Tibial artery (tissue), 4 donors: ENCODE results near the gene MYH6.

Source experiments
- DNase-seq, 2 donors: peaks; one replicate each; pipeline ENCODE4 v3.0.0-alpha.2; 2019
- H3K27ac ChIP-seq, 2 donors: fragments of 200-600 bp; sonication (generic) in 1 of 2; 1 replicate in 1 of 2; 2 replicates in 1 of 2; pipeline ENCODE4 v1.5.1; 2018 to 2019; ENCODE audit warnings: mild to moderate bottlenecking in 1 of 2
- H3K27me3 ChIP-seq, 2 donors: fragments of 200-600 bp; sonication (generic) in 1 of 2; one replicate each; pipeline versions ENCODE4 v1.5.1 to v1.6.0; 2016 to 2019
- H3K36me3 ChIP-seq, 3 donors: fragments of 200-600 bp; sonication (generic) in 2 of 3; one replicate each; pipeline ENCODE4 v1.5.1; 2016 to 2019; ENCODE audit warnings: mild to moderate bottlenecking in 2 of 3
- H3K4me1 ChIP-seq, 4 donors: fragments of 200-600 bp; sonication (generic) in 2 of 4; 1 replicate in 3 of 4; 2 replicates in 1 of 4; pipeline ENCODE4 v1.5.1; 2016 to 2019
- H3K4me3 ChIP-seq, 2 donors: fragments of 200-600 bp; sonication (generic) in 1 of 2; 1 replicate in 1 of 2; 2 replicates in 1 of 2; pipeline ENCODE4 v1.5.1; 2018 to 2019; ENCODE audit warnings: mild to moderate bottlenecking in 2 of 2
- H3K9me3 ChIP-seq, 3 donors: fragments of 200-600 bp; sonication (generic) in 1 of 3; one replicate each; pipeline ENCODE4 v1.5.1; 2016 to 2019
- intact Hi-C: fragments of 100-400 bp; cut with DNase I; formaldehyde crosslinking; loops from one replicate; pipeline ENCODE4 v1.15.0; 2023; ENCODE audit warnings: low total_unique reads
- TF ChIP-seq, protein P1 (sequence below), 2 experiments: fragments of 200-600 bp in 1 of 2; fragments of 450-650 bp in 1 of 2; IDR thresholded peaks; one replicate each; pipeline ENCODE4 v1.5.1; 2017 to 2019; ENCODE audit warnings: antibody characterized with exemption in 2 of 2, mild to moderate bottlenecking in 1 of 2, moderate library complexity in 1 of 2

The MYH6 gene

DNA sequence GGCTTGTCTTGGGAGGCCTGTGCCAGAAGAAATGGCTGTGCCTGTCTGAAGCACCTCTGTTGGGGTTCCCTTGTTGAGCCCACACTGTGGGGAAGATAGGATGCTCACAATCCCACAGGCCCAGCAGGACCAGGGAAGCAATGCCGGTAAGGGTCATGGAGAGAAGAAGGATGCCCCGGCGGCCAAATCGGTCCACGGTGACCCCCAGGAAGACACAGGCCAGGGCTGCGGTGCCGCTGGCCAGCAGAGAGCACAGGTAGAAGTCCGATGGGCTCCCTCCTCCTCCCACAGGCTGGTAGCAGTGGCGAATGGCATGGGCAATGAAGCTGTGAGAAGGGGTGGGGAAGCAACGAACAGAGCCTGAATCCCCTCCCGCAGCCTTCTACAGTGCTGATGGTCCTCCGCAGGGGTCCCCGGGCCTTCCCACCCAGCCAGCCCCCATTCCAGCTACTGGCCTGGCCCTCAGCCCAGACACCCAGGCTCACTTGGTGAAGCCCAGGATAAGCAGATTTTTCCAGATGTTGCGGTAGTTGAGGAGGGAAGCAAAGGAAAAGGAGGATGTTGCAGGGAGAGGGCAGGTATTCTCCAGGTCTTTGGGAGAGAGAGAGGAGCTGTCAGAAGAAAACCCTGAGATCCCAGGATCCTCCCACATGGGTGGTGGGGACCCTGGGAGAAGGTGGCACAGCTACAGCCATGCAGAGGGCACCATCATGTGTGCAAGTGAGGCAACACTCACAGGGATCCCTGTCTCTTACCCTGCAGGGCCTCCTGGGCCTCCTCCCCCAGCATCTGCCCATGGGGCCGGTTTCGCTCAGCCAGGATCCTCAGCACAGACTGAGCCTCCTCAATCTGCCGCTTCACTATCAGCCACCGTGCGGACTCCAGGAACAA lies 60.4 kb downstream of the MYH6 start:
- H3K36me3 ChIP-seq = peaks cover 0 to 30% (median 0%) of the 10 kb centered on the region in 3 donors
- intact Hi-C loops = no loop called here
- no peaks in the 10 kb centered on the region for H3K27me3 ChIP-seq
- no peak for DNase-seq
- no peak overlapping the region for H3K4me3 ChIP-seq
- H3K27ac ChIP-seq = no peak overlapping the region
- no peaks in the 10 kb centered on the region for H3K9me3 ChIP-seq
- peaks cover 0 to 11% (median 9%) of the 10 kb centered on the region in 4 donors for H3K4me1 ChIP-seq
- TF ChIP-seq, protein P1, sequence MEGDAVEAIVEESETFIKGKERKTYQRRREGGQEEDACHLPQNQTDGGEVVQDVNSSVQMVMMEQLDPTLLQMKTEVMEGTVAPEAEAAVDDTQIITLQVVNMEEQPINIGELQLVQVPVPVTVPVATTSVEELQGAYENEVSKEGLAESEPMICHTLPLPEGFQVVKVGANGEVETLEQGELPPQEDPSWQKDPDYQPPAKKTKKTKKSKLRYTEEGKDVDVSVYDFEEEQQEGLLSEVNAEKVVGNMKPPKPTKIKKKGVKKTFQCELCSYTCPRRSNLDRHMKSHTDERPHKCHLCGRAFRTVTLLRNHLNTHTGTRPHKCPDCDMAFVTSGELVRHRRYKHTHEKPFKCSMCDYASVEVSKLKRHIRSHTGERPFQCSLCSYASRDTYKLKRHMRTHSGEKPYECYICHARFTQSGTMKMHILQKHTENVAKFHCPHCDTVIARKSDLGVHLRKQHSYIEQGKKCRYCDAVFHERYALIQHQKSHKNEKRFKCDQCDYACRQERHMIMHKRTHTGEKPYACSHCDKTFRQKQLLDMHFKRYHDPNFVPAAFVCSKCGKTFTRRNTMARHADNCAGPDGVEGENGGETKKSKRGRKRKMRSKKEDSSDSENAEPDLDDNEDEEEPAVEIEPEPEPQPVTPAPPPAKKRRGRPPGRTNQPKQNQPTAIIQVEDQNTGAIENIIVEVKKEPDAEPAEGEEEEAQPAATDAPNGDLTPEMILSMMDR (IDR thresholded peaks at IDR 0.05) = no peak

DNA sequence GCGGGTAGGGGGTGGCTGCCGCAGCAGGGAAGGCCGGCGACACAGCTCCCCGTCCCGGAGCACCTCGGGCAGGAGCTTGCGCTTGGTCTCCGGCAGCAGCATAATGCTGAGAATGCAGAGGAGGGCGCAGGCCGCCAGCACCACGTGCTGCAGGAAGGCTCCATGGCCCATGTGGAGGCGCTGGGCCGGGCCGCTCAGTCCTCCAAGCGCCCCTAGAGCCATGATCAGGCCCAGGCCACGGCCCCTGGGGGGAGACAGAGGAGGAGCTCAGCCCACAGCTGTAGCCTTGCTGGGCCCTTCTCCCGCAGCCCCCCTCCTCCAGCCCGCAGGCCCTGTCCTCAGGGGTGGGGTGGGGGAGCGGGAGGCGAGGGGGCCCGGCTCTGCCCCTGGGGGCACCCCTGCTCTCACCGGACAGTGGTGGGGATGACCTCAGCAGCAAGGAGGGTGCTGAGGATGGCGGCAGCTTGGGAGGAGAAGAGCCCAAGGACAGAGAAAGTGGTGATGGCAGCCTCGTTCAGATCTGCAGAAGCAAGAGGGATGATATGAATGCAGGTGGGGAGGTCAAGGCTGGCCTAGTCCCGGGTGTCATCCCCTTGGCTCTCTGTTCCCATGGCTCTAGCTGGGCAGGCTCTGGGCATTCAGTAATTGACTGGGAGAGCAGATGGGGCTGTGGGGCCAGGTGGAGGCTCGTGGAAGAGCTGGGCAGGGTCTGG lies 61.2 kb downstream of the MYH6 start:
- peaks cover 0 to 30% (median 0%) of the 10 kb centered on the region in 3 donors for H3K36me3 ChIP-seq
- TF ChIP-seq, protein P1 (IDR thresholded peaks at IDR 0.05) = no peak

DNA sequence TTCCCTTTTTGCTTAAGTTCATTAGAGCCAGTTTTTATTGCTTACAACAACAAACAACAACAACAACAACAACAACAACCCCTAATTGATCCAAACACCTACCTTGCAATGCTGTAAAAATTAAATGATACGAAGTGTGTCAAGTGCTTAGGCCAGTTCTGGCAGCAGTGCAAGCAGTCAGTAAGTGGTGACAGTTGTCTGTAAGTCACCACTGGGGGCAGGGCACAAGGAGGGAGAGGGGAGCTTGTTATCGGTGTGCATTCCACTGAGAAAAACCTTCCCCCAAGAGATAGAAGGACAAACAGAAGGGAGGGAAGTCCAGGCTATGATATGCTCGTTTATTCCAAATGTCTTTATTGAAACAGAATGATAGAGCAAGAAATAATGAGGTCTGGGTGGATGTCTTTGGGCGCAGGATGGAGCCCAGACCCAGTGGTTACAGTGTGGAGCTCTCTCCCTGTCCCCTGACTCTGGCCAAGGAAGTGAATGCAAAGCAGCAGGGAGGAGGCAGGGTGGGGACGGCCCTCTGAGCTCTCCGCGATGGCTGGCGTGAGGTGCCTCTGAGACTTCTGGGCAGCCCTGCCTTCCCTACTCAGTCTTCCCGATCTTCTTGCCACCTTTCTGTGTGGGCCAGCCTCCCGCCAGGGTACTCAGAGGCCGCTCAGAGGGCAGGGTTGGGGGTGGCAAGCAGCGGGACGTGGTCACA lies 61.9 kb downstream of the MYH6 start:
- intact Hi-C loops = no loop called here
- TF ChIP-seq, protein P1 (IDR thresholded peaks at IDR 0.05) = no peak
- Histone ChIP-seq H3K27me3 (no peaks in the 10 kb centered on the region), H3K4me3 (no peak overlapping the region), H3K36me3 (peaks cover 0 to 30% (median 0%) of the 10 kb centered on the region in 3 donors), H3K4me1 (no peaks in the 10 kb centered on the region), H3K9me3 (no peaks in the 10 kb centered on the region), H3K27ac (no peak overlapping the region)
- DNase-seq = no peak

More for the DNA sequence above, 61.2 kb downstream of the MYH6 start:
- intact Hi-C loops = no loop called here
- H3K4me1 ChIP-seq = peaks cover 0 to 6% (median 3%) of the 10 kb centered on the region in 4 donors
- H3K27ac ChIP-seq = no peak overlapping the region
- no peak overlapping the region for H3K4me3 ChIP-seq
- H3K27me3 ChIP-seq = no peaks in the 10 kb centered on the region
- DNase-seq = no peak
- H3K9me3 ChIP-seq = no peaks in the 10 kb centered on the region

DNA sequence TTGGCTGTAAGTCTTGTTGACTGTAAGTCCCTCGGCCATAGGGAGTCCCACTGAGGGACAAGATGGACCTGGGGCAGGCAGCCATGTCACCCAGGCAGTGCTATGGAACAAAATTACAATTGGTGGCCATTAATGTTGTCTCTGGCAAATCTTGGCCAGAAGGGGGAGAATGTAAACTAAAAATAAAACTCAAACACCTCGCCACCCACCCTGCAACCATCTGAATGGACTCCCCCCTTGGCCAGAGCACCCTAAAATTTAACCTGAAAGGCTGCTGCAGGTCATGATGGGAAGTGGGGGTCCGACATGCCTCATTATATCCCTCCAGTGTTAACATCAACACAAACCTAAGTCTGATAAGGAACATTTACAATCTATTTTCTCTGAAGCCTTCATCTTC lies 63.6 kb downstream of the MYH6 start:
- Histone ChIP-seq H3K9me3 (no peaks in the 10 kb centered on the region), H3K27me3 (no peaks in the 10 kb centered on the region), H3K4me1 (no peaks in the 10 kb centered on the region), H3K36me3 (peaks cover 0 to 30% (median 0%) of the 10 kb centered on the region in 3 donors), H3K4me3 (no peak overlapping the region), H3K27ac (no peak overlapping the region)
- DNase-seq = no peak
- TF ChIP-seq, protein P1 (IDR thresholded peaks at IDR 0.05) = no peak
- intact Hi-C loops = no loop called here

DNA sequence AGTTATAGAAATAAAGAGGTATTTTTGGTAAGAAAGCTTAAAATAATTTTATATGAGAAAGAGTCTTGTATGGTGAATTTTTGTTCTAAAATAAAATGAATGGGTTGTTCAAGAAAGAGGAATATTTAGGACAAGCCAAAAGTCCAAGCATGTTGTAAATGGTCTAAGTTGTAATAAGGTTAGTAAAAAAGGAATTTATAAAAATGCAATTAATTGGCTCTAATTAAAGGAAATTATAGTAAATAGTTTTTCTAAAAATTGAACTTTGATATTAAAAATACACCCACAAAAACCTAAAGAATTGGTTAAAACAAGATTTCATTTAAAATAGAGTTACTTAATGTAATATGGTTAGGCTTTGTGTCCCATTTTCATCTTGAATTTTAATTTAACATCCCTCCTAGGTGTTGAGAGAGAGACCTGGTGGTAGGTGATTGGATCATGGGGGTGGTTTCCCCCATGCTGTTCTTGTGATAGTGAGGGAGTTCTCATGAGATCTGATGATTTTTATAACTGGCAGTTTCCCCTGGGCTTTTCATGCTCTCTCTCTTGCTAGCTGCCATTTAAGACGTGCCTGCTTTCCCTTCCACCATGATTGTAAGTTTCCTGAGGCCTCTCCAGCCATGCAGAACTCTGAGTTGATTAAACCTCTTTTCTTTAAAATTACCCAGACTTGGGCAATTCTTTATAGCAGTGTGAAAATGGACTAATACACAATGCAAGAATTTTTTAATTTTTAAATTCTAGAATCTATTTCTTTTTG lies 68.4 kb downstream of the MYH6 start:
- TF ChIP-seq, protein P1 (IDR thresholded peaks at IDR 0.05) = no peak
- Histone ChIP-seq H3K4me1 (no peaks in the 10 kb centered on the region), H3K9me3 (no peaks in the 10 kb centered on the region), H3K27me3 (no peaks in the 10 kb centered on the region), H3K4me3 (no peak overlapping the region), H3K36me3 (no peaks in the 10 kb centered on the region), H3K27ac (no peak overlapping the region)
- no peak for DNase-seq
- intact Hi-C loops = no loop called here
